Rectal smooth muscle tissue (tissue), 1 donor: ENCODE measurements around the gene ARHGEF26.

ENCODE experiments used
- H3K27ac ChIP-seq: one replicate; pipeline ENCODE4 v1.7.0; 2013; ENCODE audit warnings: low read depth, low read length, inconsistent platforms
- H3K27me3 ChIP-seq: one replicate; pipeline ENCODE4 v1.7.0; 2013; ENCODE audit warnings: low read length; ENCODE audit not compliant: control insufficient read depth, insufficient read depth
- H3K36me3 ChIP-seq: one replicate; pipeline ENCODE4 v1.7.0; 2013; ENCODE audit warnings: low read length; ENCODE audit not compliant: control insufficient read depth, insufficient read depth
- H3K4me1 ChIP-seq: one replicate; pipeline ENCODE4 v1.7.0; 2013; ENCODE audit warnings: low read length; ENCODE audit not compliant: control insufficient read depth, insufficient read depth
- H3K4me3 ChIP-seq: one replicate; pipeline ENCODE4 v1.7.0; 2013; ENCODE audit warnings: low read length
- H3K9ac ChIP-seq: one replicate; pipeline ENCODE4 v1.7.0; 2013; ENCODE audit warnings: low read length

The ARHGEF26 gene

DNA sequence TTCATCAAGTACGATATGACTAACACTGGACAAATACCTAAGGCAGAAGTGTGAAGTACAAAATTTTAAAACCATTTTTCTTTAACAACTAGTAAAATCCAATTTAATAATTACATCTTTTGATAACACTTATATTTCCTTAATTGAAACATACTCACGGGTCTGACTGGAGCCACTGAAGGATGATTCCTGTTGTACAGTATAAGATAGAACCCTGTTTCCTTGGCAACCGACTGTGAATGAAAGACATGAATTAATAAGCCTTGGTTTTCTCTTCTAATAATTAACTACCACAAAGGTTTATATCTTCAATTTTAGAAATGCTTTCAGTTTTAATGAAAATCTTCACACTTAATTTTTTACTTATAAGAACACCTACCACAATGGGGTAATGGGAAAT is 183.7 kb downstream of the ARHGEF26 start:
- peaks cover 21% of the 10 kb centered on the region for H3K36me3 ChIP-seq
- no peaks in the 10 kb centered on the region for H3K4me1 ChIP-seq
- no peak overlapping the region for H3K27ac ChIP-seq
- H3K9ac ChIP-seq = no peak overlapping the region
- H3K27me3 ChIP-seq = no peaks in the 10 kb centered on the region
- no peak overlapping the region for H3K4me3 ChIP-seq

GRCh38 chr3:154307363-154307762 is 186.2 kb downstream of the ARHGEF26 start:
- no peaks in the 10 kb centered on the region for H3K27me3 ChIP-seq
- no peak overlapping the region for H3K9ac ChIP-seq
- no peak overlapping the region for H3K4me3 ChIP-seq
- no peak overlapping the region for H3K27ac ChIP-seq
- peaks cover 14% of the 10 kb centered on the region for H3K36me3 ChIP-seq
- H3K4me1 ChIP-seq = no peaks in the 10 kb centered on the region
